HepG2 (cell line): Measurements from ENCODE around the gene ZFAND2B. TPM values are rescaled to one million over a fixed set of nuclear protein-coding genes. Genes with fewer than 3 reads are reported as not detected.

Source experiments
- ATAC-seq: fragments of 200-7000 bp; cut with Tn5 transposase; 3 replicates; pipeline ENCODE4 v1.9.1; 2020; ENCODE audit warnings: mild to moderate bottlenecking, moderate library complexity
- BruUV-seq: library from RNA; stranded (reverse); fragments of 400-500 nt; replicated peaks from 2 replicates; lab custom pipeline; 2021; lab: Mats Ljungman, UMichigan
- CTCF ChIA-PET: fragments of 300-600 bp; formaldehyde crosslinking; extraction: SDS; loops from one replicate; lab custom pipeline; 2021; ENCODE audit warnings: low total read pairs, inconsistent platforms, low intra/inter-chr PET ratio; lab: Yijun Ruan, JAX
- POLR2A ChIA-PET: fragments of 350-600 bp; sonication (Branson Sonifier 250); formaldehyde crosslinking; loops from one replicate; lab custom pipeline; 2020; ENCODE audit warnings: antibody characterized with exemption, inconsistent platforms; lab: Yijun Ruan, JAX
- DNase-seq: peaks from one replicate; pipeline ENCODE4 v3.0.0-alpha.2; 2015; ENCODE audit warnings: low spot score
- FAIRE-seq: peaks from 3 replicates; lab custom pipeline; 2011; peaks lifted over from hg19 to GRCh38; lab: Jason Lieb, UNC
- H2AFZ ChIP-seq: one replicate; pipeline ENCODE4 v1.6.1; 2011; ENCODE audit warnings: low read length, inconsistent platforms
- H3K27ac ChIP-seq: fragments of 300-600 bp; 3 replicates; pipeline ENCODE4 v1.8.0; 2011; ENCODE audit warnings: mixed run types, mild to moderate bottlenecking, mixed read lengths, low read length, inconsistent platforms; ENCODE audit not compliant: insufficient read depth; ENCODE audit errors: extremely low read length
- H3K27me3 ChIP-seq, 2 experiments: fragments of 200-600 bp in 1 of 2; 2 replicates in 1 of 2; 3 replicates in 1 of 2; pipeline versions ENCODE4 v1.6.0 to v1.8.0; 2011; ENCODE audit warnings: low read length in 2 of 2, mild to moderate bottlenecking in 2 of 2, moderate library complexity in 2 of 2, inconsistent platforms in 1 of 2; ENCODE audit not compliant: insufficient read depth in 2 of 2, control insufficient read depth in 1 of 2
- H3K36me3 ChIP-seq, 2 experiments: fragments of 200-600 bp in 1 of 2; replicated peaks in 1 of 2; 2 replicates in 1 of 2; 3 replicates in 1 of 2; pipeline versions ENCODE4 v1.5.1 to v1.8.0; 2011; ENCODE audit warnings: low read length in 2 of 2, inconsistent platforms in 1 of 2; ENCODE audit not compliant: insufficient read depth in 2 of 2, control insufficient read depth in 1 of 2
- H3K4me1 ChIP-seq: 2 replicates; pipeline ENCODE4 v1.5.1; 2012; ENCODE audit warnings: low read length, inconsistent platforms; ENCODE audit not compliant: insufficient read depth
- H3K4me2 ChIP-seq: 2 replicates; pipeline ENCODE4 v1.6.0; 2011; ENCODE audit warnings: low read depth, low read length, inconsistent platforms
- H3K4me3 ChIP-seq, 3 experiments: fragments of 200-600 bp in 1 of 3; sonication (generic), shearing (Covaris generic) in 1 of 3; replicated peaks in 1 of 3; 2 replicates each; pipeline ENCODE4 v1.5.1; 2011 to 2016; ENCODE audit warnings: low read length in 3 of 3, inconsistent platforms in 2 of 3, low read depth in 2 of 3, mild to moderate bottlenecking in 2 of 3, control low read depth in 1 of 3, mixed read lengths in 1 of 3; ENCODE audit not compliant: insufficient read depth in 1 of 3
- H3K79me2 ChIP-seq: one replicate; pipeline ENCODE4 v1.6.1; 2011; ENCODE audit warnings: low read length, inconsistent platforms; ENCODE audit not compliant: insufficient read depth
- H3K9ac ChIP-seq: 2 replicates; pipeline ENCODE4 v1.6.0; 2011; ENCODE audit warnings: mild to moderate bottlenecking, low read depth, low read length, inconsistent platforms; ENCODE audit not compliant: insufficient read depth
- H3K9me3 ChIP-seq: 2 replicates; pipeline ENCODE4 v1.5.1; 2012; ENCODE audit warnings: mild to moderate bottlenecking, low read length
- H4K20me1 ChIP-seq: 2 replicates; pipeline ENCODE4 v1.6.0; 2011; ENCODE audit warnings: inconsistent platforms, mild to moderate bottlenecking, low read length, moderate library complexity; ENCODE audit not compliant: insufficient read depth
- MLLT10 ChIP-seq: sonication (generic); formaldehyde crosslinking; IDR thresholded peaks from 2 replicates; pipeline ENCODE4 v1.4.0; 2020; ENCODE audit warnings: missing genetic modification reagents
- MYC ChIP-seq: sonication (generic); formaldehyde crosslinking; IDR thresholded peaks from 2 replicates; pipeline ENCODE4 v1.9.0; 2021; ENCODE audit warnings: missing genetic modification reagents, borderline replicate concordance
- RERE ChIP-seq: IDR thresholded peaks from 2 replicates; pipeline ENCODE4 v1.6.1; 2016; ENCODE audit warnings: low read depth, missing genetic modification reagents, missing compliant biosample characterization
- ZBTB10 ChIP-seq: sonication (generic); formaldehyde crosslinking; IDR thresholded peaks from 2 replicates; pipeline ENCODE4 v1.4.0; 2020; ENCODE audit warnings: missing genetic modification reagents, borderline replicate concordance
- ZBTB43 ChIP-seq: sonication (generic); formaldehyde crosslinking; conservative IDR thresholded peaks from 2 replicates; pipeline ENCODE4 v1.4.0; 2020; ENCODE audit warnings: missing genetic modification reagents
- ZNF484 ChIP-seq: sonication (generic); formaldehyde crosslinking; IDR thresholded peaks from 2 replicates; pipeline ENCODE4 v1.5.1; 2020; ENCODE audit warnings: mild to moderate bottlenecking, low read depth, missing genetic modification reagents, borderline replicate concordance
- ZNF687 ChIP-seq: sonication (generic); formaldehyde crosslinking; IDR thresholded peaks from 2 replicates; pipeline ENCODE4 v1.5.1; 2020; ENCODE audit warnings: mild to moderate bottlenecking, missing genetic modification reagents, moderate library complexity
- WGBS: methylation state at CpG from one replicate; pipeline ENCODE4 v1.1.6; 2017; ENCODE audit warnings: low lambda C conversion rate; 5-methylcytosine and 5-hydroxymethylcytosine counted together
- in situ Hi-C: cut with HindIII; loops from 2 replicates; pipeline ENCODE4 v1.10.0; 2017; ENCODE audit warnings: low pct_unique_long_range_greater_than_20kb; ENCODE audit not compliant: extremely low pct_ligation_motif_present
- intact Hi-C: fragments of 100-400 bp; cut with micrococcal nuclease; formaldehyde crosslinking; loops from one replicate; pipeline ENCODE4 v1.10.0; 2022; ENCODE audit not compliant: unreplicated experiment
- polyA plus RNA-seq, 8 experiments: library from polyadenylated mRNA; depleted of rRNA in 3 of 8; stranded (reverse) in 7 of 8; unstranded in 1 of 8; fragments of >200 nt; fragmentation: Illumina TruSeq in 4 of 8; extraction: Trizol in 4 of 8; gene quantifications; 2 replicates each; pipeline versions ENCODE4 v1.2.1 to v1.2.3, GENCODE V29; 2011 to 2016; ENCODE audit warnings: low read depth in 4 of 8, missing spikeins in 1 of 8, mixed read lengths in 1 of 8; ENCODE audit not compliant: insufficient read depth in 1 of 8
- total RNA-seq, 5 experiments: library from RNA; depleted of rRNA; stranded (reverse); fragments of >200 nt; fragmentation: Illumina TruSeq; extraction: Trizol; gene quantifications; 2 replicates each; pipeline ENCODE4 v1.2.3, GENCODE V29; 2016; ENCODE audit warnings: low read depth in 1 of 5

Gene ZFAND2B
- total and polyA plus RNA-seq, 2 of the 13 experiments (the other 11 are each of a cell fraction or from before 2014, with no cell fraction given) = 53.3 to 115 TPM

- no peak overlapping the region for H3K9ac ChIP-seq
- intact Hi-C loops = no loop called here
- TF ChIP-seq RERE (CRISPR knock-in tag) (no peak), ZNF687 (CRISPR knock-in tag) (peak; percentile 36), ZBTB43 (CRISPR knock-in tag) (no peak), MYC (CRISPR knock-in tag) (0 out of 2 replicates have a peak, but pooled peaks have one; percentile 2), MLLT10 (CRISPR knock-in tag) (no peak), ZBTB10 (CRISPR knock-in tag) (no peak), ZNF484 (CRISPR knock-in tag) (no peak)
These were observed 17.4 kb downstream of the ZFAND2B start for GRCh38 chr2:219223831-219224610.

More at GRCh38 chr2:219223831-219224610, 17.4 kb downstream of the ZFAND2B start:
- no peak for FAIRE-seq
- Histone ChIP-seq H3K79me2 (peaks cover 25% of the 10 kb centered on the region), H3K27me3 (no peaks in the 10 kb centered on the region; a peak in 1 of 5 replicates), H3K9me3 (no peaks in the 10 kb centered on the region), H3K4me3 (no peak overlapping the region), H3K4me2 (no peak overlapping the region), H2AFZ (no peak overlapping the region), H3K27ac (no peak overlapping the region), H4K20me1 (no peaks in the 10 kb centered on the region), H3K4me1 (peaks cover 21% of the 10 kb centered on the region), H3K36me3 (peaks cover 39 to 68% of the 10 kb centered on the region in 2 experiments)
- DNase-seq = no peak
- BruUV-seq = no TSS peak
- ATAC-seq = no peak
- 96% methylated on average over 28 of the region's 31 CpGs for WGBS
- ChIA-PET POLR2A (no interaction called here), CTCF (no interaction called here)
- in situ Hi-C loops = no loop called here
